Lower leg skin (tissue), 4 donors: ENCODE data around the gene IFNA4. TPM values are rescaled to one million over a fixed set of nuclear protein-coding genes. Genes with fewer than 3 reads are reported as not detected.
"Not testable (repeated sequence)": the region's sequence is repeated elsewhere in the genome, so short reads cannot be mapped to it uniquely, and the experiment has no call there.

Experiments used
- DNase-seq, 2 donors: peaks; one replicate each; pipeline ENCODE4 v3.0.0-alpha.2; 2019; ENCODE audit warnings: low spot score in 2 of 2
- H3K4me3 ChIP-seq: fragments of 200-600 bp; sonication (generic); 2 replicates; pipeline ENCODE4 v1.5.1; 2017; ENCODE audit warnings: mild to moderate bottlenecking, low read depth; ENCODE audit not compliant: poor library complexity, severe bottlenecking
- POLR2A ChIP-seq, 2 donors: fragments of 450-650 bp; IDR thresholded peaks; one replicate each; pipeline ENCODE4 v1.6.1; 2016 to 2017; ENCODE audit warnings: antibody characterized with exemption in 2 of 2, mild to moderate bottlenecking in 1 of 2, moderate library complexity in 1 of 2
- WGBS, 2 donors: methylation state at CpG; one replicate each; pipeline ENCODE4 v1.1.5; 2018; 5-methylcytosine and 5-hydroxymethylcytosine counted together
- intact Hi-C: fragments of 100-400 bp; cut with DNase I; formaldehyde crosslinking; loops from one replicate; pipeline ENCODE4 v1.15.0; 2023; ENCODE audit warnings: low total_unique reads
- total RNA-seq, 4 donors: library from RNA; depleted of rRNA; stranded (reverse); fragments of >200 nt; gene quantifications; one replicate each; pipeline ENCODE4 v1.1.0, GENCODE V29; 2016
- TF ChIP-seq, protein P1 (sequence below), 3 donors: fragments of 450-650 bp; IDR thresholded peaks; one replicate each; pipeline ENCODE4 v1.5.1; 2016; ENCODE audit warnings: antibody characterized with exemption in 3 of 3, mild to moderate bottlenecking in 3 of 3, moderate library complexity in 2 of 3

The IFNA4 gene
- total RNA-seq = not detected

DNA sequence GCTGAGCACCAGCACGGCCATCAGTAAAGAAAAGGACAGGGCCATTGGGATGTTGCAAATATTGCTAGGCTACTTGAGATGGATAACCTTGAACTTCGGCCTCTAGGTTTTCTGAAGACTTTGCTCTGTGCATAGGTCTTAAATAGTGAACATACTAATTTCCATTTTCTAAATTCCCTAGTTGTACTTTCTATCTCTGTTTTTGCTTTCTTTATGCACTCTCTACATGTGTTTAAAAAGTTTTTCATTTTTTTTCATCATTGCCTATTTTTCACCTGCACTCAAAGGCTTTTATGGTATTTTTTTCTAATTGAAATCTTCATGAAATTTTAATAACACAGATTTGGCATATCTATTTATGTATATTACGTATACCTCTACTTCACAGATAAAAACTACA, at the start of gene IFNA4:
Gene IFNA4, minus strand, starts transcription at position 101 of the 400 bp plus-strand sequence. Its CDS starts 56 bp downstream, at position 45.
- 86 to 95% methylated on average over 3 of the region's 3 CpGs for WGBS, 2 donors
- H3K4me3 ChIP-seq, intact Hi-C loops, DNase-seq: not testable (repeated sequence)

DNA sequence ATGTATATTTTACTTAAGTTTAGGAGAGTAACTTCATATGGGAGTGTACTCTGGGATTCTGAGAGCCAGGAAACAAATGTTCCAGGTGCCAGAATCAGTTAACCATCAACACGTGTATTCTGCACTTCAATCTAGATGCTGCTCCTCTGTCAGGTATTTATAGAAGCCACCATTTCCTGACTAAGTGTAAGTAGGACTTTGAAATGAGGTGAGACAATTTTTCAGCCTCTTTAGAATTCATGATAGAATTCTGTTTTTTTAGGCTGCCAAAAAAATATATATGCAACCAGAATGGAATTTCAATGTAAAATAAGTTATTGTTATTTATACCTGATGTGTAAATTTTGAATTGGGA, 49.0 kb upstream of the IFNA4 start:
- intact Hi-C loops = not testable (repeated sequence)

DNA sequence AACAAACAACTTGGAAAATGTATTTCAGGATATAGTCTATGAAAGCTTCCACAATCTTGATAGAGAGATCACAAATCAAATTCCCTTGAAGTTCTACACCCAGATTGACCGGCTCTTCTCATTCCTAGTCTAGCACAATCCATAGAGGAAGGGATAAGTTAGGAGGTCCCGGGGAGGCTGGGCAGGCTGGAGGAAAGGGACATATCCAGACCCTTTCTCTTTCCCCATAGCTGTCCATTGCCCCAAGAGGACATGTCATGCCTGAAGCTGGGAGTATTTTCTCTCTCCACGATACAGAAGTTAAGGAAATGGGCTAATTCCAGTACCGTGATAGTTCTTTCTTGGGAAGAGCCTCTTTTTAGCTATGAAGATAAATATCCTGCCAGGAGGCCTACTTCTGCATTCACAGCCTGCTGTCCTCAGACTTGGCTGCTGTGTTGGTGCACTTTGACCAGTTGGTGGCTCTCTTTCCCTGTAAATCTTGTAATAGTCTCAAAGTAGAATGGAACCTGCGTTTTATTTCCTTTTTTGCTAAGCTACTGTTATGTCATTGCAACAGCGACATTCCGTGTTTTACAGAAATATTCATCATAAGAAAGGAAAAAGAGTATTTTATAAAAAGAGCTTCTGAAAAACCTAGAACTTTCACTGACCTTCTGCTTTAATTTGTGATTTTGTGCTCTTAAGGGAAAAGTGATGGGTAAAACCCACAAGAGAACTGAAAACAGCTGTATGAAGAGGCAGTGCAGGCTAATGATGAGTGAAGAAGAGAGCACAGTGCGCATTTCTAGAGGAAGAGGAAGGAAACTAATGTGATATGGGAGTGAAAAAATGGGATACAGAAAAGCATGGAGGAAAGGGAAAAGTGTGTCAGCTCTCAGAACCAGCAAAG, 48.3 kb upstream of the IFNA4 start:
- H3K4me3 ChIP-seq, intact Hi-C loops, DNase-seq: not testable (repeated sequence)
- 37 to 41% methylated on average over 8 of the region's 8 CpGs for WGBS, 2 donors

More for the DNA sequence above, 49.0 kb upstream of the IFNA4 start:
- not testable (repeated sequence) for H3K4me3 ChIP-seq, DNase-seq
- 18 to 23% methylated on average over 1 of the region's 1 CpG for WGBS, 2 donors

DNA sequence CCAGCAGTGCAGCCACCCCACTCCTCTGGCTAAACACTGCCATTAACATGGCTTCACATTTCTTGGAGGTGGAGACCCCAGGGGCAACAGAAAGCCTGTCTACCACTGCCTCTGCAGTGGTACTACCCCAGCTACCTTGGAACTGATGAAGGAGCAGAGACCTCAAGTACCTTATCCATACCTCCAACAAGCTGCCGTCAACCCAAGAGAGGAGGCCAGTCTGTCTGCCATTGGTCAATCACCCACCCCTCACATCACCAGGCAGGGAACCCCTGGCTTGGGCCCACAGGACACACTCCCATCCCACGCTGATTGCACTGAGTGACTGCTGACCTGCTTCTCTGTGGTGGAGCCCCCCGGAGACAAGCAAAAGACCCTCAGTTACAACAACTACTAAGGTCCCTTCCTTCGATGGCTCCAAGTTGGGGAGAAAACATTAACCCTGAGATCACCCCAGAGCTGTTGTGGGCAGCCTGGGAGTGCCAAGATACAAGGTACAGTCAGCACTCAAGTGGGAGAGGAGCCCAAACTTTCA, 46.8 kb upstream of the IFNA4 start:
- no peak for DNase-seq
- TF ChIP-seq POLR2A (IDR thresholded peaks at IDR 0.05) = no peak
- TF ChIP-seq, protein P1, sequence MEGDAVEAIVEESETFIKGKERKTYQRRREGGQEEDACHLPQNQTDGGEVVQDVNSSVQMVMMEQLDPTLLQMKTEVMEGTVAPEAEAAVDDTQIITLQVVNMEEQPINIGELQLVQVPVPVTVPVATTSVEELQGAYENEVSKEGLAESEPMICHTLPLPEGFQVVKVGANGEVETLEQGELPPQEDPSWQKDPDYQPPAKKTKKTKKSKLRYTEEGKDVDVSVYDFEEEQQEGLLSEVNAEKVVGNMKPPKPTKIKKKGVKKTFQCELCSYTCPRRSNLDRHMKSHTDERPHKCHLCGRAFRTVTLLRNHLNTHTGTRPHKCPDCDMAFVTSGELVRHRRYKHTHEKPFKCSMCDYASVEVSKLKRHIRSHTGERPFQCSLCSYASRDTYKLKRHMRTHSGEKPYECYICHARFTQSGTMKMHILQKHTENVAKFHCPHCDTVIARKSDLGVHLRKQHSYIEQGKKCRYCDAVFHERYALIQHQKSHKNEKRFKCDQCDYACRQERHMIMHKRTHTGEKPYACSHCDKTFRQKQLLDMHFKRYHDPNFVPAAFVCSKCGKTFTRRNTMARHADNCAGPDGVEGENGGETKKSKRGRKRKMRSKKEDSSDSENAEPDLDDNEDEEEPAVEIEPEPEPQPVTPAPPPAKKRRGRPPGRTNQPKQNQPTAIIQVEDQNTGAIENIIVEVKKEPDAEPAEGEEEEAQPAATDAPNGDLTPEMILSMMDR (IDR thresholded peaks at IDR 0.05) = no peak
- intact Hi-C loops = no loop called here
- WGBS, 2 donors = 71 to 87% methylated on average over 3 to 4 of the region's 4 CpGs
- no peak overlapping the region for H3K4me3 ChIP-seq

DNA sequence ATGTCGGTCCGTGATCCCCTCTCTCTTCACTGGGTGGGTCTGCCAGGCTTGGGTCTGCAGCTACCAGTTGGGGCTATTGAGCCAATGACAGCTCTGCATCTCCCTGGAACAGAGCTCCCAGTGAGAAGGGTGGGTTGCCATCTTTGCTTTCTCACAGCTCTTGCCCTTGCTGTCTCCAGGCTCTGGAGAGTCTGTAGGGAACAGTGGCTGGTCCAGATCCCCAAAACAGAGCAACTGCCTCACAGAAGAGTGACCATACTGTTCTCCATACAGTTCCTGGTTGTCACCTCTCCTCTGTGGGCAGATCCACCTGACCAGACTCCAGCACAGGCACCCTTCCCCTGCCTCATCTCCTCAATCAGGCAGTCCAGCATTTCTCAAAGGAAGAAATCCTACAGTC, 45.9 kb upstream of the IFNA4 start:
- no peak for DNase-seq
- TF ChIP-seq POLR2A (IDR thresholded peaks at IDR 0.05) = no peak
- TF ChIP-seq, protein P1 (IDR thresholded peaks at IDR 0.05) = no peak
- H3K4me3 ChIP-seq = no peak overlapping the region
- intact Hi-C loops = no loop called here
- WGBS, 2 donors = 96 to 100% methylated on average over 2 of the region's 2 CpGs

DNA sequence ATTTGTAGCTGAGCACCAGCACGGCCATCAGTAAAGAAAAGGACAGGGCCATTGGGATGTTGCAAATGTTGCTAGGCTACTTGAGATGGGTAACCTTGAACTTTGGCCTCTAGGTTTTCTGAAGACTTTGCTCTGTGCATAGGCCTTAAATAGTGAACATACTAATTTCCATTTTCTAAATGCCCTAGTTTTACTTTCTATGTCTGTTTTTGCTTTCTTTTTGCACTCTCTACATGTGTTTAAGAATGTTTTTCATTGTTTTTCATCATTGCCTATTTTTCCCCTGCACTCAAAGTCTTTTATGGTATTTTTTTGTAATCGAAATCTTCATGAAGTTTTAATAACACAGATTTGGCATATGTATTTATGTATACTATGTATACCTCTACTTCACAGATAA, 40.7 kb upstream of the IFNA4 start, which contains the start of gene IFNA17:
Gene IFNA17, minus strand, starts transcription at position 101 of the 400 bp plus-strand sequence. Its CDS starts 49 bp downstream, at position 52.
- no peak within 1 kb of the TSS for H3K4me3 ChIP-seq
- TF ChIP-seq, protein P1 (IDR thresholded peaks at IDR 0.05) = no peak
- TF ChIP-seq POLR2A (IDR thresholded peaks at IDR 0.05) = no peak
- DNase-seq = no peak
- intact Hi-C loops = no loop called here
- WGBS, 2 donors = 72 to 80% methylated on average over 2 of the region's 2 CpGs

DNA sequence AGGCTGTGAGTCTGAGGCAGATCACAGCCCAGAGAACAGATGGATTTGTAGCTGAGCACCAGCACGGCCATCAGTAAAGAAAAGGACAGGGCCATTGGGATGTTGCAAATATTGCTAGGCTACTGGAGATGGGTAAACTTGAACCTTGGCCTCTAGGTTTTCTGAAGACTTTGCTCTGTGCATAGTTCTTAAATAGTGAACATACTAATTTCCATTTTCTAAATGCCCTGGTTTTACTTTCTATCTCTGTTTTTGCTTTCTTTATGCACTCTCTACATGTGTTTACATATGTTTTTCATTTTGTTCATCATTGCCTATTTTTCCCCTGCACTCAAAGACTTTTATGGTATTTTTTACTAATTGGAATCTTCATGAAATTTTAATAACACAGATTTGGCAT, 29.8 kb upstream of the IFNA4 start, which contains the start of gene IFNA16:
Gene IFNA16, minus strand, starts transcription at position 101 of the 400 bp plus-strand sequence. Its CDS starts 6 bp downstream, at position 95.
- H3K4me3 ChIP-seq, intact Hi-C loops, DNase-seq: not testable (repeated sequence)
- WGBS, 2 donors = 85 to 93% methylated on average over 1 of the region's 1 CpG

DNA sequence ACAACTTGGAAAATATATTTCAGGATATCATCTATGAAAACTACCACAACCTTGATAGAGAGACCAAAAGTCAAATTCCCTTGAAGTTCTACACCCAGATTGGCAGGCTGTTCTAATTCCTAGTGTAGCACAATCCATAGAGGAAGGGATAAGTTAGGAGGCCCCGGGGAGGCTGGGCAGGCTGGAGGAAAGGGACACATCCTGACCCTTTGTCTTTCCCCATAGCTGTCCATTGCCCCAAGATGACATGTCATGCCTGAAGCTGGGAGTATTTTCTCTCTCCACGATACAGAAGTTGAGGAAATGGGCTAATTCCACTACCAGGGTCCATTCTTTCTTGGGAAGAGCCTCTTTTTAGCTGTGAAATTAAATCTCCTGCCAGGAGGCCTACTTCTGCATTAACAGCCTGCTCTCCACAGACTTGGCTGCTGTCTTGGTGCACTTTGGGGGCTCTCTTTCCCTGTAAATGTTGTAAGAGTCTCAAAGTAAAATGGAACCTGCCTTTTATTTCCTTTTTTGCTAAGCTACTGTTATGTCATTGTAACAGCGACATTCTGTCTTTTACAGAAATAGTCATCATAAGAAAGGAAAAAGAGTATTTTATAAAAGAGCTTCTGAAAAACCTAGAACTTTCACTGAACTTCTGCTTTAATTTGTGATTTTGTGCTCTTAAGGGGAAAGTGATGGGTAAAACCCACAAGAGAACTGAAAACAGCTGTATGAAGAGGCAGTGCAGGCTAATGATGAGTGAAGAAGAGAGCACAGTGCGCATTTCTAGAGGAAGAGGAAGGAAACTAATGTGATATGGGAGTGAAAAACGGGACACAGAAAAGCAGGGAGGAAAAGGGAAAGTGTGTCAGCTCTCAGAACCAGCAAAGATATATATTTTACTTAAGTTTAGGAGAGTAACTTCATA, 26.3 kb upstream of the IFNA4 start:
- DNase-seq, H3K4me3 ChIP-seq, intact Hi-C loops: not testable (repeated sequence)
- 43 to 52% methylated on average over 5 of the region's 5 CpGs for WGBS, 2 donors

DNA sequence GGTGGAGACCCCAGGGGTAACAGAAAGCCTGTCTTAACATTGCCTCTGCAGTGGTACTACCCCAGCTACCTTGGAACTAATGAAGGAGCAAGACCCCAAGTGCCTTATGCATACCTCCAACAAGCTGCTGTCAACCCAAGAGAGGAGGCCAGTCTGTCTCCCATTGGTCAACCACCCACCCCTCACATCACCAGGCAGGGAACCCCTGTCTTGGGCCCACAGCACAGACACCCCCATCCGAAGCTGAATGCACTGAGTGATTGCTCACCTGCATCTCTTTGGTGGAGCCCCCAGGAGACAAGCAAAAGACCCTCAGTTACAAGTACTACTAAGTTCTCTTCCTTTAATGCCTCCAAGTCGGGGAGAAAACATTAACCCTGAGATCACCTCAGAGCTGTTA, 24.8 kb upstream of the IFNA4 start:
- DNase-seq = not testable (repeated sequence)
- WGBS, 2 donors = 30 to 78% methylated on average over 2 of the region's 2 CpGs

DNA sequence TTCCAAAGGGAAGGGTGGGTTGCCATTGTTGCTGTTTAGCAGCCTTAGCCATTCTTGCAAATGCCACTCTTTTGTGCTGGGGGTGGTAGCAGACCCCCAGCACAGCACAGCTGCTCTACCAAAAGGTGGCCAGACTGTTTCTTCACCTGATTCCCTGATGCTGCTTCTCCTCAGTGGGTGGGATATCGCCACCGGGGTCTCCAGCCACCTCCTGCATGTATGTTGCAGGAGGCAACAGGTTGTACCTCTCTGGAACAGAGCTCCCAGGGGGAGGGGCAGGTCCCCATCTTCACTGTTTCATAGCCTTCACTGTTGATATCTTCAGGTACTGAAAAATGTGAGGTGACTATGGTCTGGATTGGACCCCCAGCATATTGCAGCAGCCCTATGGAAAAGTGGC, 23.4 kb upstream of the IFNA4 start:
- intact Hi-C loops, H3K4me3 ChIP-seq, DNase-seq: not testable (repeated sequence)
- WGBS, 2 donors = 60 to 100% methylated on average over 1 to 2 of the region's 2 CpGs

More for the DNA sequence above, 24.8 kb upstream of the IFNA4 start:
- H3K4me3 ChIP-seq, intact Hi-C loops: not testable (repeated sequence)
